Stimulated activated CD4-positive, alpha-beta T cell treated with anti-CD3 and anti-CD28 coated beads, Interleukin-1b, Interleukin-23, amount 100 ng/mL, for 4 hours (primary cell): Measurements from ENCODE around the gene FYB1.

Experiments
- DNase-seq, 2 donors: peaks; one replicate each; pipeline ENCODE4 v3.0.0-alpha.2; 2020; ENCODE audit warnings: low read depth in 2 of 2

FYB1 gene

DNA sequence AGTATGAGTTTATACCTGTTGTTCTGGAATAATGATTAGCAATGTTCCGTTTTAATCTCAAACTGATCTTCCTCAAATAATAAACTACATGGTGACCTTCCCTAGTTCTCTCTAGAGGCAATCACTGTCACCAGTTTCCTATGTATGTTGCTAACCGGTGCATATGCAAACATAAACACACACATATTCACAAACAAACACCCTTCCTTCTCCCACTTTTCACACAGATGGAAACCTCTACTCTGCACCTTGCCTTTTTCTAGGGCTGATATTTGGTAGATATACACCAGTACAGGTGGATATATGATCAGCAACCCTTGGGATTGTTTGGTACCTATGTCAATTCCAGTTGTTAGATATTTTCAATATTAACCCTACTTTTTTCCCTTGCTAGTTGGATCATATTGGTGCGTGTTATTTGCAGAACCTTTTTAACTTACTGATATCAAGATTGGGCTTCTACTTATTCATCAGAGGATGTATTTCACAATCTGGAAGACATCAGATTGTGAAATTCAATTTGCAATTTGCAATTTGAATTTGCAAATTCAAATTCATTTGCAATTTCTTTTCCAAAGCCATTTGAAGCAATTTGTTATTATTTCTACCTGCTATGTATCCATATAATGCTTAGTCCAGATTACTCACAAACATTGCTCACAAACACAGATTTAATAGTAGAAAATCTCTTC lies 12.6 kb downstream of the FYB1 start:
- no peak for DNase-seq

DNA sequence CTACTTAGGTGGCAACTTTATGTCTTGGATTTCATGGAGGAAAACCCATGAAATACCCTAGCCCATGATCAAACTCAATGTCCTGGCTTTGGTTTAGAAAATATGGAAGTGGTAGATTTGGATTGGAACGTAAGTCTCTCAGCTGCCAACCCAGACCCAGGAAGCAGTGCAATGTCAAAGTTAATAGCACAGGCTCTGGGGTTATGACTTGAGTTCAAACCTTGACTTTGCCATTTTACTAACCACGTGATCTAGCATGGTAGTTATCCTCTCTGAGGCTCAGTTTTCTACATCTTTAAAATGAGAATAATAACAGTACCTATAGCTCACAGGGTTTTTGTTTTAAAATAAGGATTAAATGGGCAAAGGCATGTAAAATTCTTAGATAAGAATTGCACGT lies 13.8 kb downstream of the FYB1 start:
- DNase-seq, result no peak

DNA sequence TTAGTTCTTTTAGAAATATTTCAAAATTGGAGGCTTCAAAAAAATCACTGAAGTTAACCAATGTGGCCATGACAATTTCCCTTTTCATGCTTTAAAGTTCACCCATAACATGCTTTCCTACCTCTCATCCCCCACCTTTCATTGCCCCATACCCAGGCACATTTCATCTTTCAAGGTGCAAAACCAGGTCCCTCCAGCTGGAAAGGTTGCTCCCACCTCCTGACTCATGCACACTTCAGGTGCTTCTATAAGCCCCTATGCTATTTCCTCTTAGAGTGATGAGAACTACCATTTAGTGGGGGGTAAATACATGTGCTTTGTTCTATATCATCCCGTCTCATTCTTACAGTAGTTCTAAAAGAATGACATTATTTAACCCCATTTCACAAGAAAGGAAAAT lies 15.4 kb downstream of the FYB1 start:
- no peak for DNase-seq

DNA sequence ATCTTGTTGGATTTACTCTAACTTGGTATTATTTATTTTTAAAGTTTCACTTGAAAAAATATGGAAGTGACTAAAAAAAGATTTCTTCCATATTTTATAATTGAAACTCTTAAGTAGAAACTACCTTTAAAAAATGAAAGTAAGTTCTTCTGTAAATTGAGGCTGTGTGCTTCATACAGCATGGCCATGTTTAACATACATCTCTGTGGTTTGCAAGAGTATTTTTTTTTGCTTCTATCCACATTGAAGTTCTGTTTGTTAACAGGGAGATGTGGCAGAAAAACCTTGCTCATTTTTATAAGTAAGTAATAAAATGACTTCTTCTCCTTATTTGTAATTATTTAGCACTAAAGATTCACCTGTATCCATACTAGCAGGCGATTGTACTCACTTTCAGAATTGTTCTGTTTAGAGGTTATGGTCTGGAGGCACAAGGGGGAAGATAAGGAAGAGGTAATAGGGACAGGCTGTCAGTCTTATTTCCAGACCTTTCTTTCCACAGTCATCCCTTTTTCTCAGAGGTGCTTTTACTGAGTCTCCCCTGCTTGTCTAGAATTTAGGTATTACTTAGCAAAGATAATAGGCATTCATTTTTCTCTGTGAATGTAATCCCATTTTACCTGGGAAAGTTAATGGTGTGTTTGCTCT lies 16.0 kb downstream of the FYB1 start:
- no peak for DNase-seq

DNA sequence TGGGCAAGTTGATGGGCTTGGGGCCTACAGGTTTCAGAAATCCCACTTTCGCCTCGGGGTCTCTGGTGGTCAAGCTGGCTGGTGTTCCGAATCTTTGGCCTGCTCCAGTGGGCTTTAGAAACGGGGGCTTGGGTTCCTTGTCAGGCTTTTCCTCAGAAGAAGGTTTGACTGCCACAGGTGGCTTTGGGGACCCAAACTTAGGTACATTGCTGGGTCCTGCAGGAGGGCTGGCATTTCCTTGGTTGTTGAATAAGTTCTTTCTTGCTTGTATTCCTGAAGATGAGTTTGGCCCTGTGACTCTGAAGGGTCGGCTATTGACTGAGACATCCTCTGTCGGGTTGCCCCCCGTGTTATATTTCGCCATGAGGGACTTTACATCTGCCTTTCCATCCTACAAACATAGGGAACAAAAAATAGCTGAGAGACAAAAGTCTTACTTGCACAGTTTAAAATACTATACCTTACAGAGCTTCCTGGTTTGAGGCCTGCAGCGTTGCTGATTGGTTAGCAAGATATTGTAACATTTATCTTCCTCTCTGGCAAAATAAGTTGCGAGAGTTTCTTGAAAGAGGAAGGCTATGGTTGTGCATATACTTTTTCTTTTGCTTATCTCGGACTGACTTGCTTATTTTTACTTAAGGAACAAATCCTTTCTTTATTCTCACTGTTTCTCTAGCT lies 16.6 kb downstream of the FYB1 start:
- DNase-seq, result no peak

DNA sequence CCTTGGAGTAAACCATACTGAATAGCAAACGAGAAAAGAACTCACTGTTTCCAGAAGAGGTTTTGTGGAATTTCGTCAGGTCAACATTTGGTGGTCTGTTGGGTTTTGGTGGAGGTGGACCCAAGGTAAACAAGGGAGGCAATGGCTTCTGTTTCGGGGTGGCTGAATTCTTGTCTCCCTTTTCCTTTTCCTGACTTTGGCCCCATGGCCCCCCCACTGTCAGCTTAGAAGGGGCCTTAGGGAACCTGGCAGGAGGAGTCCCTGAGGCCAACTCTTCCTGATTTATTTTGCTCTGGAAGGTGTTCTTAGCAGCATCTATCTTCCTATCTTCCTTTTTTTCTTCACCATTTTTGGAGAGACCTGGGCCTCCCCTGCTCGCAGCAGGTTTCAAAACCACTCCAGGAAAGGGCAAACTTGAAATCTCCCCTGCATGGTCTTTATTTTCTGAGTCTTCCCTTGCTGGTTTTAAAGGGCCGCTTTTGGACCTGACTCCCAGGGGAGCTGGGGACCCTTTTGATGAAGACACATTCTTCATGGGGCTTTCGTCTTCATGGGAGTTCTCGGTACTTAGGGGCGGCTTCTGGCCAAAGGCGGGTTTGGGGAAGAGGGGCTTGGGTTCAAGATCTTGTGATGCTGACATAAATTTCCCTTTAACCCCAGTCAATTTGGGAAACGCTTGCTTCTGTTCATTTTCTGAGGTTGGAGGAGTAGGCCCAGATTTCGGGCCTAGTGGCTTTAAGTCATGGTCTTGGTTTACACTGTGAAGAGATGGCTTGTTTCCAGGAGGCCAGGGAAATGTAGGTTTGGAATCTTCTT lies 17.4 kb downstream of the FYB1 start:
- DNase-seq, result no peak

DNA sequence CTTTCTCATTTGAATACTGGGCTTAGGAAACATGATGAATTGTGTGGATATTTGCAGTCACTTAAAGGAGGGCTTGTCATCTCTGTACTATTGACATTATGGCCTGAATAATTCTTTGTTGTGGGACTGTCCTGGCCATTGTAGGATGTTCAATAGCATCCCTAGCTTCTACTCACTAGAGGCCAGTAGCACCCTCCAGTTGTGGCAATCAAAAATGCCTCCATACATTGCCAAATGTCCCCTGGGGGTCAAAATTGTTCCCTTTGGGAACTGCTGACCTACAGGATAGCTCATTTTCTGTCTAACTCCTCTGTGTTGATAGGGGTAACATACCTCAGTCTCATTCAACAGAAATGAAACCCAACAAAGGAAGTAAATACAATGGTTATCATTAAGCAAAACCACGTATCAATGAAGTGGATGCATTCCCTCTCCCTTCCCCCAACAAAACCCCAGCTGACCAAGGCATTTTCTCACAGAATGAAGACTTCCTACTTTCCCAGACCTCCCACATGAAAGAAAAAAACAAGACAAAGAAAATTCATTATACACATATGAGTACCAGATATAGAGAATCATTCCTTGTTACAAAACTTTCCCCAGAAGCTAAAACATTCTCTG lies 18.1 kb downstream of the FYB1 start:
- no peak for DNase-seq

DNA sequence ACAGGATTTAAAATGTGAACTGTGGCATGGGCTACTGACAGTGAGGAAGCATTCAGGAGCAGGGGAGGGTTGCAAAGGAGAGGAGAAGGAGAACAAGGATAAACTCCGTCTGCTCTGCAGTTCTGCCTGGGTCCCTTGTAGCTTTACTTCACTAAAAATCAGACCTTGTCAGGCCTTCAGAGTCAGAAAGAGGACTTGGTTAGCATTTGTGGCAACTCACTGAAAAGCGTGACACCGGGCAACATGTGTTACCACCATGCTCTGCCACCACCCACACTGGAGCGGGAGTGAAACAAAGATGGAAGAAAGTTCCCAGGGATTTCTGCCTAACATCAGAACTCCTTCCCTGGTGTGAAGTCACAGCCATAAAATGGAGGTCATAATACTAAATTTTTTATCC lies 19.3 kb downstream of the FYB1 start:
- DNase-seq, result no peak

DNA sequence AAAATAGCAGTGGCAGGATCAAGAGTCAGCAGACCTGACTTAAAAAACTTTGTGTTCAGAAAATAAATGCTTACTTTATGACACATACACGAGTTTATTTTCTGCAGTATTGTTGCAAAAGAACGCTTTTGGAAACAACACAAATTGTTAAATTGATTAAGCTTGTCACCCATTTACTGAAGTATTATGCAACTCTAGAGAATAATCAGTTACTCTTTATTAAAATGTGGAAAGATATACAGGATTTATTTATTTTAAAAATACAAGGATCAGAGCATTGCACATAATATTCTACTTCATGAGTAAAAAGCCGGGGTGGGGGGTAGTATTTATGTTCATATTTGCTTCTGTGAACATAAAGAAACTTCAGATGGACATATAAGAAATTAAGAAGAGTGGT lies 20.0 kb downstream of the FYB1 start:
- no peak for DNase-seq

DNA sequence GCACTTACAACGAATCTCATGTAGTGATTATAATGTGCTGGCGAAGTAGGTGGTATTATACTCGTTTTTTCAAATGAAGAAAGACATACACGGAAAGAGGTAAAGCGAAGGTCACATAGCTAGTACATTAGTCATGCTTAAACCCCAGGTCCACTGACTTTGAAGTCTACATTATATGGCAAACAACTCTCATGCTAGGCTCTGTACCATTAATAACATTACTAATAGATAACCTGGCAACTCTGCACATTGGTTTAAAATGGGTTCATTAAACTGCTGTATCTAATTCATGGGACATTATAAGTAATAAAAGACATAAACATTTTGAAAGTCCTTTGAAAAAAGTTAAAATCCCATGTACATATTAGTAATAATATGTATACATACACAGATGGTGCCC lies 21.2 kb downstream of the FYB1 start:
- no peak for DNase-seq

DNA sequence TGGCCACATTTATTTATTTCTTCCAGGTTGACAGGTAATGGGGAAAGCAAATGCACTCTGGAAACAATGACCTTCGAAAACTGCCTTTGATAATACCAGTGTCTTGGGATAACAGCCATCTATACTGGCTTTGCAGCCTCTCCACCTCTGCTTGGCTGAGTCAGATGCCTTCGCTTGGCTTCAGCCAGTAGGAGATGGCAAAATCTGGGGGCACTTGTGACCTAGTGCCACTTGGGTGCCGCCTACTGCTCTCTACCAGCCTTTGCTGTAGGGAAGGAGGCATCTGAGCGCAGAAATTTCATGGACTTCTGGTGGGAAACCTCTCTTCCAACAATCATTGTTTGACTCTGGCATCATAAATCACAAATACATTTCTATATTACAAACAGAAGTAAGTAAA lies 21.8 kb downstream of the FYB1 start:
- DNase-seq, result peak in 1 of 2 donors; percentile 51

DNA sequence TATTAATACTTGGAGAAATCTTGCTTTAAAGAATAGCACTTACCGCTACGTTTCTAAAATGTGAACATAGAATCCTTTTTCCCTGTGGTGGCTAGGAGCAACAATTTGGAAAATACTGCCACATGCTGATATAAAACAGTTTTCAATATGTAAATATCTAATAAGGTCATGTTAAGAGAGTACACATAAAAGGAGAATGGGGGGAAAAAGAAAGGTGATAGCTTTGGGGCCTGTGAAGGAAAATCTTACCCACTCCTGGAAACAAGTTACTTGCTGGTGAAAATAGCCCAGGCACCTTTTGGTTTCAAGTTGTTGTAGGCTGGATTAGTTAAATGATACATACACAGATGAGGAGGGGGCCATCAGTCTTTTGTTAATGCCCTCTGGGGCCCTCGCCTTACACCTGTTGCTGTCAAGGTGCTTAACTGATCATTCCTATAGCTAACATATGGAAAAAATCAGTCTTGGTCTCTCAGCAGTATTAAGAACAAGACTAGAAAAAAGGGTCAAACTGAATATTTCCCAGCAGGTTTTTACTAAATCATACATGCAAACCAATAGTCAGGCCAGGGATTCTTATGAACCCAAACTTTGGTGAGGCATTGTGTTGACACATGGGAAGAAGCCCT lies 24.1 kb downstream of the FYB1 start:
- no peak for DNase-seq

DNA sequence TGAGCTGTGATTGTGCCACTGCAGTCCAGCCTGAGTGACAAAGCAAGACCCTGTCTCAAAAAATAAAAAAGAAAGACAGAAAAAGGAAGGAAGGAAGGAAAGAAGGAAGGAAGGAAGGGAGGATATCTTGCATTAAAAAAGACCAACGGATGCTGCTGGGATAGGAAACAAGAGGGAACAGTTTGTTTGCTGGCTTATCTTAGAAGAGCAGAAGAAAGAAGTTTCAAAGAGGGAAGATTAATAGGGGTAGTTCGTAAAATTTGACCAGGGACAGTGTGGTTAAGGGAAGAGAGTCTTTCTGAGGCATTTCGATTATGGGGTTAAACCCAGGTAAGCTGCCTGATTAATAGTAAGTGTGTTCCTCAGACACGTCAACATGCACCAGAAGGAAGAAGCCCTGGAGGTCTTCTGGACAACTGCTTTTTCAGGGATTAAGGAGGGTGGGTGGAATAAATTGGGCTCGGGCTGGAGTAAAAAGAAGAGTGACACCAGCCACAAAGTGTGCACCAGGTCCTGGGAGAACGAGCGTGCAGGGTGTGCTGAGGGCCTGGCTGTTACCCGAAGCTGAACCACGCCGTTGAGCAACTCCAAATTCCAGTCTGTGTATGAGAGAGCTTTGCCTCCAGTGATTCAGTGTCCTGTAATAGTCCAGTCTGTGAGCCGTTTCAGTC lies 24.8 kb downstream of the FYB1 start:
- DNase-seq, result no peak

DNA sequence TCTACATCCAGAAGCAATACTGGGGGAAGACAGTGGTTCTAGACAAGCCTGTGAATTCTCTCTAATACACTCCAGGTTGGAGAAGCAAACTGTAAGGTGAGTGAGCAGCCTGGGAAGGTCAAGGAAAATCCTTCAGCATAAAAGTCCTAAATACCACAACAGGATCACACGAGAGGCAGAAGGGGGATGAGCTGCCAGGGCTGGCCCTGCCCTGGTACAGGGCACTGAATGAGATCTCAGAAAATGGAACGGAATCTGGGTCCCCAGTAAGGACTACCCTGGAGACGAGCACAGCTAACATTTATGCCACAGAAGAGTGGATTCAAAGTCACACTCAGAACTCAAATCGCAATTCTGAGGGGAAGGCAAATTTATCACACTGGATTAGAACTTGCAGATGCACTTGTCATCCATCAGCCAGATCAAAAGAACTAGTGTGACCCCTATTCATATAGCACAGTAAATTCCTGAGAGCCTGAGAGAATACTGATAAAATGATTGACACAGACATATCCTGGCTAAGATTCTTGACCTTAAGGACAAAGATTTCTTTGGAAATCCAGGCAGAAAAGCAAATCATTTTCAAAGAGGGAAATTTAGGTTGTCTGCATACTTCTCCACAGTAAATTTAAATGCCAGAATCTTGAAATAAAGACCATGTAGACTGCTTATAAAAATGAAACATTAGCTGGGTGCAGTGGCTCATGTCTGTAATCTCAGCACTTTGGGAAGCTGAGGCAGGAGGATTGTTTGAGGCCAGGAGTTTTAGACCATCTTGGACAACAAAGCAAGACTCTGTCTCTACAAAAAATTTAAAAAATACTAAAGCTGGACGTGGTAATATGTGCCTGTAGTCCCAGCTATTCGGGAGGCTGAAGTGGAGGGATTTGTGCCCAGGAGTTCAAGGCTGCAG lies 25.6 kb downstream of the FYB1 start:
- no peak for DNase-seq

DNA sequence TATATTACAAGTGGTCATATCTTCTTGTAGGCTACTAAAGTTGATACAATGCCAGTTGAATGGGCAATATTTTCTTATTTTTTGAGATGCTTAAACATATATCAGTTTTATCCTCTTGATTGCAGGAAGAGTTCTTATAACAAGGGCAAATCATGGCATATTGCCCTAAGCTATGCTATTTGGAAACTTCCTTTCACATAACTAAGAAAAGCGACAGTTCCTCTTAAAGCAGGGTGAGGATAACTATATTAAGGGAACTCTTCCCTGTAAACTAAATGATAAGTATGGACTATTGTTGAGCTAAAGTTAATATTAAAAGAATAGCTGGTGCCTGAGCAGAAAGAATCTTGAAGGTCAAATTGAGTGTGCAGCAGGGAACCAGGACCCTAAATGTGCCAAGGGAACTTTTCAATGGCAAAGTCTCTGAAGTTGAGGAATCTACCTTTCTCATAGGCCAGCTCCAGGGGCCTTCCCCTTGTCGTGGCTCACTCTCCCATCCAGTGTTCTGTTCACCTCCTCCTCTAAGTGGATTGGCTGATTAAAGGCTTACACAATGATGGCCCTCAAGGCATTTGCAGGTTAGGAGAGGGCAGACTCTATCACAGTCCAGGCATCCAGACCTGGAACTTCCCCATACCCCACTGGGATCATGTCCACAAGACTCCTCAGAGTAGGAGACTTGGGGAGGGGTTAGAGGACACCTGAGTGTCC lies 26.8 kb downstream of the FYB1 start:
- no peak for DNase-seq

DNA sequence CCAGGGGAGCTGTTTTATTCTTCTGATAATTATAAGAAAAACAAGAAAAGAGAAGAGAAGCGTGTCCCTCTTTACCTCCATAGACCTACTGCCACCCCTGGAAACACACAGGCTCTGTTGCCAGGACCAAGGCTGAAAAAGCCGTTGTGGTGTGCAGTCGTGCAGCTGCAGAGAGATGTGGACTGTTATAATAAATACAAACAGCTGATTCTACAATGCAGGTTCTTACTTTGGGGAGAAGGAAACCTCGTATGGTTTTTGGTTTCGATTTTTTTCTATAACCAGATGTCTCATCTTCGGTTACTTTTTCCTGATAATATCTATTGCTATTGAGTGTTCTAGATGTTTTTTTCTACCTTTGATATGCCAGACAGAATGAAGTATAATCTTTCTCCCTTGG lies 28.1 kb downstream of the FYB1 start:
- no peak for DNase-seq

DNA sequence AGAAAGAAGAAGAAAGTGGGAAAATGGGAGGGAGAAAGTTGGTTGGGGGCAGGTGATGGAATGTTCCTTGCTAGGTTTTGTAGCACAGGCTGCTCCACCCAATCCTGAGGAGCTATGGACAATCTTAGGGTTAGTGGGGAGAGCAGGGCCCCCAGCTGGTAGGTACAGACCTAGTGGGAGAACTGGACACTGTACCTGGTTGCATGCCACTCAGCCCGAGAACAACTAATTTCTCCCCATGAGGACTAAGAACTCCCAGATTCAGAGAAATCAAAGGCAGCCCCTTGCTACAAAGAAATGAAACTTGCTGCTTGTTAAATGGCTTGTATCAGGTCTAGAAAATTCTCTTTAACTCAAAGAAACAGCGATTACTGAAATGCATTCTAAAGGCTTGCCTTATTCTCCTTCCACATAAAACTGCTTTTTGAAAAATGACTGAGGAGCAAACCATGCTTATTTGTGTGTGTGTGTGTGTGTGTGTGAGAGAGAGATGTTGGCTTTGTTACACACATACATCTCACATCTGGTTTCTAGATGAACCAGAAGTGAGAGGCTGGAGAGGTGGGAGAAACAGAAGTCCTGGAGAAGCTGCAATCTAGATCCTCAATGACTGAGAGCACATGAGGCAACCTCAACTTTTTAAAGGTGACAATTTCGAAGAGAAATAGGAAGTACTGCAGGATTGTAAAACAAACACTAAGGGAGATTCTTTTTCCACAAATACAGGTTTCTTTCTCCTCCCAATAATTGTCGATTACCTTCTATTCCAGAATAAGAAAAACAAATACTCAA lies 28.9 kb downstream of the FYB1 start:
- DNase-seq, result no peak

DNA sequence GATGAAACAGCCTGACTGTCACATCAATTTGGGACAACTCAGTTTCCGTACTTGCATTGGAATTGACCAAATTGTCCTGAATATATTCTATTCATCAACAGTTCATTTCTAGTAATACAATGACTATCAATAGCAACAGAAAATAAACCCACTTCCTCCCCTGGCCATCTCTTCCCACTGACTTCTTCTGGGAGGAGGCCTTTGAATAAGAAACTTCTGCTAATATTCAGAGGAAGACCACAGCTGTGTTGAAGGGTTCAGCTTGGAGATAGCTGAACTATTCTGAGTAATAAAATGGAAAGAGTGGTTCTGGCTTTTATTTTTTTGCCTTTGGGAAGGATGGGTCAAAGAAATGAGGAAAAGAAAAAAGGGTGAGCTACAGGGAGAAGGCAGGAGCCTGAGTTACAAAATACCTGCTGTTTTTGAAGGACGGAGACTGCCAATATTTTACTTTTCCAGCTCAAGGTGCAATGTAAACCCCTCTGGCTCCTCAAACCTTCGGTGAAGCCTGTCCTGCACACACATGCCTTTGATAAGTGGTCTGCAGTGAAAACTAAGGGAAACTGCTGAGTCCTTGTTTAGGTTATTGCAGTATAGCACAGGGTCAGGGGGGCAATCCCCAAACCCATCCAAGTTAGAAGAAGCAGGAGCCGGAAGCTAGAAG lies 29.9 kb downstream of the FYB1 start:
- no peak for DNase-seq
